Activated gamma-delta T cell treated with anti-CD3 and anti-CD28 coated beads, Interleukin-2, amount 50 U/mL, for 16 hours (primary cell): Measurements from ENCODE around the gene C2.

Experiments
- DNase-seq: peaks from one replicate; pipeline ENCODE4 v3.0.0-alpha.2; 2020; ENCODE audit warnings: low read depth

C2 gene

GRCh38 chr6:31927242-31927862 is at the start of gene C2:
Gene C2 (plus strand): TSS chr6:31927717. CDS start chr6:31927753, 36 bp downstream.
- DNase-seq, result no peak

- DNase-seq, result no peak
These were observed 49.3 kb upstream of the C2 start for GRCh38 chr6:31878222-31878621.

GRCh38 chr6:31878726-31879125 is 48.8 kb upstream of the C2 start, which contains the start of gene SLC44A4:
Gene SLC44A4 (minus strand): TSS chr6:31878997. CDS start chr6:31878980, 17 bp downstream.
- DNase-seq, result no peak

- DNase-seq, result no peak
These were observed 48.4 kb upstream of the C2 start for GRCh38 chr6:31879143-31879542.

GRCh38 chr6:31879901-31880300 is 47.6 kb upstream of the C2 start:
- DNase-seq, result no peak

- no peak for DNase-seq
These were observed 46.9 kb upstream of the C2 start for GRCh38 chr6:31880616-31881015.

- no peak for DNase-seq
These were observed 46.2 kb upstream of the C2 start for GRCh38 chr6:31881136-31881859.

- DNase-seq, result no peak
These were observed 45.2 kb upstream of the C2 start for GRCh38 chr6:31882344-31882743.

- DNase-seq, result no peak
These were observed 43.8 kb upstream of the C2 start for GRCh38 chr6:31883676-31884075.

GRCh38 chr6:31884528-31885035 is 42.9 kb upstream of the C2 start:
- DNase-seq, result no peak

- no peak for DNase-seq
These were observed 41.0 kb upstream of the C2 start for GRCh38 chr6:31886541-31886991.

GRCh38 chr6:31887173-31888007 is 40.1 kb upstream of the C2 start:
- DNase-seq, result no peak

GRCh38 chr6:31888276-31889258 is 39.0 kb upstream of the C2 start:
- DNase-seq, result peak; percentile 42

- no peak for DNase-seq
These were observed 38.1 kb upstream of the C2 start for GRCh38 chr6:31889331-31889972.

GRCh38 chr6:31892821-31893220 is 34.7 kb upstream of the C2 start:
- DNase-seq, result no peak

GRCh38 chr6:31896493-31896855 is 31.0 kb upstream of the C2 start:
- no peak for DNase-seq

GRCh38 chr6:31896856-31897611 is 30.5 kb upstream of the C2 start:
- DNase-seq, result no peak

- peak; percentile 74 for DNase-seq
These were observed 29.7 kb upstream of the C2 start, which contains the start of gene EHMT2 for GRCh38 chr6:31897612-31898382. Gene EHMT2 (minus strand): TSS chr6:31897698. CDS start chr6:31897677, 21 bp downstream.

GRCh38 chr6:31898383-31899011 is 29.0 kb upstream of the C2 start:
- DNase-seq, result no peak
